ENCODE measurements around the gene RASSF5. TPM values are rescaled to one million over a fixed set of nuclear protein-coding genes. Genes with fewer than 3 reads are reported as not detected.

RASSF5 gene
- polyA plus RNA-seq, 1 donor from 2014 or later: 4.0 TPM

- H3K79me2 ChIP-seq (replicated peaks; ENCODE audit: insufficient read depth, low read length): no peaks in the 10 kb centered on the region
- no peaks in the 10 kb centered on the region for H3F3A ChIP-seq (ENCODE audit: insufficient read depth, low read length, poor library complexity, severe bottlenecking)
- H2AFZ ChIP-seq (ENCODE audit: low read depth, low read length): no peak overlapping the region
- H3K4me2 ChIP-seq (ENCODE audit: low read length): no peak overlapping the region
- H3K27me3 ChIP-seq (ENCODE audit: insufficient read depth, low read depth, low read length): no peaks in the 10 kb centered on the region
- no peak overlapping the region for H3K9ac ChIP-seq (ENCODE audit: low read length)
- H4K20me1 ChIP-seq (ENCODE audit: insufficient read depth): no peaks in the 10 kb centered on the region
- TF ChIP-seq EP300 (conservative IDR thresholded peaks at IDR 0.05; ENCODE audit: poor library complexity, severe bottlenecking) (no peak), CTCF (IDR thresholded peaks at IDR 0.05; ENCODE audit: poor library complexity, severe bottlenecking) (no peak), EZH2 (IDR thresholded peaks at IDR 0.05; ENCODE audit: borderline replicate concordance, insufficient read depth, low read length, poor library complexity, severe bottlenecking) (no peak)
- peaks cover 14% of the 10 kb centered on the region for H3K36me3 ChIP-seq (ENCODE audit: insufficient read depth, low read length)
- H3K4me3 ChIP-seq (ENCODE audit: low read length): no peak overlapping the region
- H3K9me2 ChIP-seq (ENCODE audit: insufficient read depth, low read length): no peaks in the 10 kb centered on the region
- no peak overlapping the region for H3K27ac ChIP-seq (ENCODE audit: low read length)
- no peaks in the 10 kb centered on the region for H3K9me3 ChIP-seq (ENCODE audit: low read length)
Observed at GRCh38 chr1:206595581-206596318, 88.4 kb downstream of the RASSF5 start.

- TF ChIP-seq REST (IDR thresholded peaks at IDR 0.05; ENCODE audit: borderline replicate concordance) (no peak), CTCF (IDR thresholded peaks at IDR 0.05; ENCODE audit: poor library complexity, severe bottlenecking) (no peak), EP300 (conservative IDR thresholded peaks at IDR 0.05; ENCODE audit: poor library complexity, severe bottlenecking) (no peak), MXI1 (conservative IDR thresholded peaks at IDR 0.05; ENCODE audit: poor library complexity, severe bottlenecking) (no peak), POLR2AphosphoS5 (IDR thresholded peaks at IDR 0.05) (no peak), TAF1 (IDR thresholded peaks at IDR 0.05; ENCODE audit: low read depth) (no peak), SMC3 (conservative IDR thresholded peaks at IDR 0.05; ENCODE audit: poor library complexity) (no peak), EZH2 (IDR thresholded peaks at IDR 0.05; ENCODE audit: borderline replicate concordance, insufficient read depth, low read length, poor library complexity, severe bottlenecking) (no peak), RAD21 (conservative IDR thresholded peaks at IDR 0.05) (no peak)
- H3F3A ChIP-seq (ENCODE audit: insufficient read depth, low read length, poor library complexity, severe bottlenecking): no peaks in the 10 kb centered on the region
- no peak overlapping the region for H3K4me3 ChIP-seq (ENCODE audit: low read length)
- H3K27me3 ChIP-seq (ENCODE audit: insufficient read depth, low read depth, low read length): no peaks in the 10 kb centered on the region
- no peak overlapping the region for H3K4me2 ChIP-seq (ENCODE audit: low read length)
- no peak overlapping the region for H2AFZ ChIP-seq (ENCODE audit: low read depth, low read length)
- H4K20me1 ChIP-seq (ENCODE audit: insufficient read depth): no peaks in the 10 kb centered on the region
- H3K9me2 ChIP-seq (ENCODE audit: insufficient read depth, low read length): no peaks in the 10 kb centered on the region
- H3K9me3 ChIP-seq (ENCODE audit: low read length): no peaks in the 10 kb centered on the region
- no peak overlapping the region for H3K9ac ChIP-seq (ENCODE audit: low read length)
- H3K36me3 ChIP-seq (ENCODE audit: insufficient read depth, low read length): peaks cover 14% of the 10 kb centered on the region
- no peak overlapping the region for H3K27ac ChIP-seq (ENCODE audit: low read length)
- no peaks in the 10 kb centered on the region for H3K79me2 ChIP-seq (replicated peaks; ENCODE audit: insufficient read depth, low read length)
Observed at GRCh38 chr1:206596319-206596666, 89.0 kb downstream of the RASSF5 start.

Data from neural cell (in vitro differentiated cells).